Keratinocyte (primary cell): ENCODE results near the gene ATL1. TPM values are rescaled to one million over a fixed set of nuclear protein-coding genes. Genes with fewer than 3 reads are reported as not detected.
A peak's percentile ranks its signal among the peaks of the same experiment; 100 is the strongest.

Source experiments
- DNase-seq: peaks from one replicate; pipeline ENCODE4 v3.0.0-alpha.2; 2011; ENCODE audit warnings: low read depth, missing footprints, low spot score
- FAIRE-seq: peaks from 2 replicates; lab custom pipeline; 2011; peaks lifted over from hg19 to GRCh38; lab: Jason Lieb, UNC
- H2AFZ ChIP-seq: 2 replicates; pipeline ENCODE4 v1.6.0; 2012; ENCODE audit warnings: low read length, control low read depth, inconsistent platforms; ENCODE audit not compliant: control insufficient read depth
- H3K27ac ChIP-seq: 2 replicates; pipeline ENCODE4 v1.5.1; 2011; ENCODE audit warnings: low read length; ENCODE audit not compliant: control insufficient read depth, insufficient read depth
- H3K27me3 ChIP-seq: 3 replicates; pipeline ENCODE4 v1.6.0; 2011; ENCODE audit warnings: low read length; ENCODE audit not compliant: control insufficient read depth, insufficient read depth; ENCODE audit errors: extremely low read depth
- H3K36me3 ChIP-seq, 2 experiments: 2 replicates in 1 of 2; 3 replicates in 1 of 2; pipeline ENCODE4 v1.5.1; 2011; ENCODE audit warnings: low read length in 2 of 2, mild to moderate bottlenecking in 1 of 2; ENCODE audit not compliant: control insufficient read depth in 2 of 2, insufficient read depth in 2 of 2; ENCODE audit errors: extremely low read depth in 1 of 2
- H3K4me1 ChIP-seq: 3 replicates; pipeline ENCODE4 v1.5.1; 2011; ENCODE audit warnings: low read length; ENCODE audit not compliant: control insufficient read depth, insufficient read depth; ENCODE audit errors: extremely low read depth
- H3K4me2 ChIP-seq: 3 replicates; pipeline ENCODE4 v1.6.0; 2011; ENCODE audit warnings: low read depth, low read length; ENCODE audit not compliant: control insufficient read depth, insufficient read depth; ENCODE audit errors: extremely low read depth
- H3K4me3 ChIP-seq, 3 experiments: fragments of 200-600 bp in 1 of 3; sonication (generic) in 1 of 3; 2 replicates in 2 of 3; 3 replicates in 1 of 3; pipeline ENCODE4 v1.5.1; 2011 to 2016; ENCODE audit warnings: low read length in 3 of 3, mild to moderate bottlenecking in 3 of 3, control low read depth in 2 of 3, inconsistent platforms in 1 of 3, low read depth in 1 of 3, mixed read lengths in 1 of 3, mixed run types in 1 of 3, moderate library complexity in 1 of 3; ENCODE audit not compliant: control insufficient read depth in 2 of 3, insufficient read depth in 2 of 3; ENCODE audit errors: extremely low read depth in 1 of 3
- H3K79me2 ChIP-seq: 2 replicates; pipeline ENCODE4 v1.6.0; 2012; ENCODE audit warnings: low read length; ENCODE audit not compliant: control insufficient read depth, insufficient read depth
- H3K9ac ChIP-seq: 3 replicates; pipeline ENCODE4 v1.6.0; 2011; ENCODE audit warnings: low read length; ENCODE audit not compliant: control insufficient read depth, insufficient read depth; ENCODE audit errors: extremely low read depth
- H3K9me1 ChIP-seq: 3 replicates; pipeline ENCODE4 v1.6.0; 2011; ENCODE audit warnings: low read length; ENCODE audit not compliant: control insufficient read depth, insufficient read depth; ENCODE audit errors: extremely low read depth
- H3K9me3 ChIP-seq: 2 replicates; pipeline ENCODE4 v1.5.1; 2012; ENCODE audit warnings: low read depth, low read length; ENCODE audit not compliant: control insufficient read depth
- H4K20me1 ChIP-seq: 3 replicates; pipeline ENCODE4 v1.6.0; 2011; ENCODE audit warnings: low read length; ENCODE audit not compliant: control insufficient read depth, insufficient read depth; ENCODE audit errors: extremely low read depth
- EZH2 ChIP-seq: IDR thresholded peaks from one replicate; pipeline ENCODE4 v1.6.1; 2012; ENCODE audit warnings: inconsistent platforms, mild to moderate bottlenecking, low read length, moderate library complexity
- dilution Hi-C: fragments of 300-500 bp; cut with MboI; formaldehyde crosslinking; loops from one replicate; pipeline ENCODE4 v1.7.0; 2020; ENCODE audit warnings: low sequenced_read_pairs; ENCODE audit not compliant: extremely low pct_ligation_motif_present
- polyA plus RNA-seq, 5 experiments: library from polyadenylated mRNA; depleted of rRNA in 3 of 5; stranded (reverse) in 3 of 5; stranded (forward) in 1 of 5; unstranded in 1 of 5; fragments of >200 nt; gene quantifications; 1 replicate in 1 of 5; 2 replicates in 3 of 5; 3 replicates in 1 of 5; pipeline versions ENCODE4 v1.2.1 to v1.2.3, GENCODE V29; 2011 to 2012; ENCODE audit warnings: missing spikeins in 2 of 5, low read depth in 1 of 5, low replicate concordance in 1 of 5
- TF ChIP-seq, protein P1 (sequence below), 3 experiments: IDR thresholded peaks in 1 of 3; conservative IDR thresholded peaks in 1 of 3; optimal IDR thresholded peaks in 1 of 3; 2 replicates in 2 of 3; 3 replicates in 1 of 3; pipeline versions ENCODE3 to v1.5.1; 2011; ENCODE audit warnings: low read length in 3 of 3, mild to moderate bottlenecking in 3 of 3, moderate library complexity in 2 of 3, control low read depth in 1 of 3, inconsistent platforms in 1 of 3; ENCODE audit not compliant: insufficient read depth in 2 of 3; ENCODE audit errors: extremely low read depth in 1 of 3

Gene ATL1
- polyA plus RNA-seq, 1 donor (not counting 4 experiments of a cell fraction or from before 2014, with no cell fraction given), result 3.6 TPM

DNA sequence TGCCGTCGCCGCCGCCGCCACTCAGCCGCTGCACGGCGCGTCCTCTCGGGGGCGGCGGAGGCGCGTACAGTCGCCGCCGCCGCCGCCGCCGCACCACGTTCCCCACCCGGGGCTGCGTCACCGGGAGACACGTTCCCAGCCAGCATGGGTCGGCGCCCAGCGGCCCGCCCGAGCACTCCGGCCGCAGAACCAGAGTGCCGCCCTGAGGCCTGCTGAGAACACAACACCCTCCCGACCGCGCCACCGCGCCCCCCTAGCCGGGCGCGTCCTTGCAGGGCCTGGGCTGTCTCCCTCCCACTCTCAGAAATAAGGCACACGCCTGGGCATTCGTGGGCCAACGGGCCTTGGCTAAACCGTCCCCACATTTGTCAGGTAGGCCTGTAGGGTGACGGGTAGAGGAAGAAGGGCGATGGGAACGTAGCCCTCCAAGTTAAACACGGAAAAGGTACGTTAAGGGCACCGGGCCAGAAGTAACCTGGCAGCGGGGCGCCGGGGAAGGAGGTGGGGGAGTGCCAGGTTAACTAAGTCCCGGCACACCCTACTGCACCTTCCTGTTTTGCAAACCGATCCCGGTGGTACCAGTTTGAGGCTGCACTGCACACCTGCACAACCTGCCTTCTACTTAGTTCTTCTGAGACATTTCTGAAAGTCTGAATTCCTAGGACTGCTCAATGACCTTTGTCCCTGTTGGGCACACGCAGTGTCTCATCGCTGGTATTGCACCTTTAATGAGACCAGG is 27.3 kb upstream of the ATL1 start, which contains the start of gene MAP4K5:
Gene MAP4K5, minus strand, starts transcription at position 68 of the 739 bp plus-strand sequence. CDS start 520 bp downstream, outside the sequence.
- Histone ChIP-seq H3K9me1 (peaks cover 4% of the 10 kb centered on the region), H2AFZ (peak within 1 kb of the TSS; percentile 98), H3K27ac (peak within 1 kb of the TSS; percentile 86), H3K9me3 (no peaks in the 10 kb centered on the region), H3K27me3 (no peaks in the 10 kb centered on the region), H3K4me1 (peaks cover 40% of the 10 kb centered on the region), H3K4me2 (peak within 1 kb of the TSS; percentile 94), H4K20me1 (no peaks in the 10 kb centered on the region), H3K79me2 (peaks cover 42% of the 10 kb centered on the region), H3K4me3 (peak within 1 kb of the TSS; percentile 65 to 95 (median 85)), H3K9ac (peak within 1 kb of the TSS; percentile 93), H3K36me3 (peaks cover 0 to 5% of the 10 kb centered on the region in 2 experiments)
- TF ChIP-seq, protein P1, sequence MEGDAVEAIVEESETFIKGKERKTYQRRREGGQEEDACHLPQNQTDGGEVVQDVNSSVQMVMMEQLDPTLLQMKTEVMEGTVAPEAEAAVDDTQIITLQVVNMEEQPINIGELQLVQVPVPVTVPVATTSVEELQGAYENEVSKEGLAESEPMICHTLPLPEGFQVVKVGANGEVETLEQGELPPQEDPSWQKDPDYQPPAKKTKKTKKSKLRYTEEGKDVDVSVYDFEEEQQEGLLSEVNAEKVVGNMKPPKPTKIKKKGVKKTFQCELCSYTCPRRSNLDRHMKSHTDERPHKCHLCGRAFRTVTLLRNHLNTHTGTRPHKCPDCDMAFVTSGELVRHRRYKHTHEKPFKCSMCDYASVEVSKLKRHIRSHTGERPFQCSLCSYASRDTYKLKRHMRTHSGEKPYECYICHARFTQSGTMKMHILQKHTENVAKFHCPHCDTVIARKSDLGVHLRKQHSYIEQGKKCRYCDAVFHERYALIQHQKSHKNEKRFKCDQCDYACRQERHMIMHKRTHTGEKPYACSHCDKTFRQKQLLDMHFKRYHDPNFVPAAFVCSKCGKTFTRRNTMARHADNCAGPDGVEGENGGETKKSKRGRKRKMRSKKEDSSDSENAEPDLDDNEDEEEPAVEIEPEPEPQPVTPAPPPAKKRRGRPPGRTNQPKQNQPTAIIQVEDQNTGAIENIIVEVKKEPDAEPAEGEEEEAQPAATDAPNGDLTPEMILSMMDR (optimal IDR thresholded peaks at IDR 0.05 in 1 of 3, IDR thresholded peaks at IDR 0.05 in 1 of 3, conservative IDR thresholded peaks at IDR 0.05 in 1 of 3; ENCODE audit: extremely low read depth in 1 of 3, insufficient read depth in 2 of 3, low read length in 3 of 3), result peak; percentile 67 to 98 (median 95)
- no peak for TF ChIP-seq EZH2
- DNase-seq (peak; percentile 30), FAIRE-seq (peak; percentile 5)
- dilution Hi-C loops, result no loop called here

DNA sequence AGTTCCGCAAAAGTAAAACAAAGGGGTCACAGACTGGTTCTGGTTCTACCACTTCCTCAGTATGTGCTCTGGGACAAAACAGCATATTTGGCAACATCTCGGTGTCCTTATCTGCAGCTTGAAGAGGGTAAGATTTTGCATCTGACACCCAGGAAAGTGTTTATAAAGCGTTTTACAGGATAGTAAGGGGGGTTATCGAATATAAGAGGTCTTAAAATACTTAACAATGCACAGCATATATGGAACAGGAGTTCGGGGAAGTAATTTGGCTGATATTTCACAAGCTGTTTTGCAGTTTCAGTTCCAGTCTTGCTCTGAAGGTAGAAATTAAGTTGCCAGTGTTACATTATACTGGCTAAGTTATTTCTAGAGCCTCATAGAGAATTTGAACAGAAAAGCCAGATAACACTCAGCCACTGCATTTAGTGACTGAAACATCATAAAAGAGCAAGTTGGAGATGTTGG is 26.7 kb upstream of the ATL1 start:
- dilution Hi-C loops, result no loop called here
- Histone ChIP-seq H3K4me2 (peak overlapping the region; percentile 94), H3K27ac (peak overlapping the region; percentile 56), H3K9me3 (no peaks in the 10 kb centered on the region), H3K9ac (peak overlapping the region; percentile 93), H3K27me3 (no peaks in the 10 kb centered on the region), H4K20me1 (no peaks in the 10 kb centered on the region), H3K79me2 (peaks cover 37% of the 10 kb centered on the region), H3K4me3 (peak overlapping the region; percentile 65 to 95 (median 85)), H3K4me1 (peaks cover 38% of the 10 kb centered on the region), H3K36me3 (peaks cover 0 to 5% of the 10 kb centered on the region in 2 experiments), H3K9me1 (peaks cover 4% of the 10 kb centered on the region), H2AFZ (peak overlapping the region; percentile 98)
- no peak for FAIRE-seq
- DNase-seq, result no peak
- TF ChIP-seq, protein P1 (optimal IDR thresholded peaks at IDR 0.05 in 1 of 3, IDR thresholded peaks at IDR 0.05 in 1 of 3, conservative IDR thresholded peaks at IDR 0.05 in 1 of 3; ENCODE audit: extremely low read depth in 1 of 3, insufficient read depth in 2 of 3, low read length in 3 of 3), result no peak
- no peak for TF ChIP-seq EZH2
